Activated CD4-positive, alpha-beta T cell treated with anti-CD3 and anti-CD28 coated beads, Interleukin-2, amount 10 ng/mL, durations not matched to agents 7 days and 5 days (primary cell): Measurements from ENCODE around the gene SDC1. TPM values are rescaled to one million over a fixed set of nuclear protein-coding genes. Genes with fewer than 3 reads are reported as not detected.
"Not testable (repeated sequence)": the region's sequence is repeated elsewhere in the genome, so short reads cannot be mapped to it uniquely, and the experiment has no call there.

ENCODE experiments used
- CTCF ChIA-PET: fragments of 350-600 bp; sonication (Branson Sonifier 250); formaldehyde crosslinking; loops from one replicate; lab custom pipeline; 2021; ENCODE audit warnings: antibody characterized with exemption; lab: Charles Lee
- POLR2A ChIA-PET: fragments of 350-600 bp; sonication (Branson Sonifier 250); formaldehyde crosslinking; loops from one replicate; lab custom pipeline; 2021; ENCODE audit warnings: antibody characterized with exemption; lab: Charles Lee
- DNase-seq: peaks from one replicate; pipeline ENCODE4 v3.0.0-alpha.2; 2020
- H3K27ac Mint-ChIP-seq: one replicate; pipeline ENCODE4 v1.8.0; 2021; ENCODE audit warnings: mild to moderate bottlenecking, moderate library complexity, mixed read lengths
- H3K27me3 Mint-ChIP-seq: one replicate; pipeline ENCODE4 v1.8.0; 2021; ENCODE audit warnings: mixed read lengths
- H3K36me3 Mint-ChIP-seq: one replicate; pipeline ENCODE4 v1.8.0; 2021; ENCODE audit warnings: low read depth, mixed read lengths
- H3K4me1 Mint-ChIP-seq: one replicate; pipeline ENCODE4 v1.8.0; 2021; ENCODE audit warnings: mixed read lengths
- H3K4me3 Mint-ChIP-seq: one replicate; pipeline ENCODE4 v1.8.0; 2021; ENCODE audit warnings: mild to moderate bottlenecking, moderate library complexity, mixed read lengths
- H3K9me3 Mint-ChIP-seq: one replicate; pipeline ENCODE4 v1.8.0; 2021; ENCODE audit warnings: mixed read lengths
- total RNA-seq, 2 experiments: library from RNA; stranded (reverse); gene quantifications; one replicate each; pipeline ENCODE4 v1.2.3, GENCODE V29; 2021

The SDC1 gene
- total RNA-seq, 2 experiments from 2014 or later, result 0.19 TPM; not detected in 1

- CTCF ChIA-PET, result no interaction called here
- H3K4me3 Mint-ChIP-seq, result no peak overlapping the region
- no peaks in the 10 kb centered on the region for H3K9me3 Mint-ChIP-seq
- H3K27ac Mint-ChIP-seq, result no peak overlapping the region
- no peaks in the 10 kb centered on the region for H3K4me1 Mint-ChIP-seq
- H3K36me3 Mint-ChIP-seq, result no peaks in the 10 kb centered on the region
- POLR2A ChIA-PET, result no interaction called here
- no peaks in the 10 kb centered on the region for H3K27me3 Mint-ChIP-seq
- no peak for DNase-seq
Measured at GRCh38 chr2:20198001-20198400, 26.9 kb downstream of the SDC1 start.

GRCh38 chr2:20197192-20197591, 27.7 kb downstream of the SDC1 start:
- no peak overlapping the region for H3K27ac Mint-ChIP-seq
- ChIA-PET CTCF (no interaction called here), POLR2A (no interaction called here)
- H3K9me3 Mint-ChIP-seq, result no peaks in the 10 kb centered on the region
- no peaks in the 10 kb centered on the region for H3K4me1 Mint-ChIP-seq
- no peak for DNase-seq
- H3K36me3 Mint-ChIP-seq, result no peaks in the 10 kb centered on the region
- H3K27me3 Mint-ChIP-seq, result no peaks in the 10 kb centered on the region
- H3K4me3 Mint-ChIP-seq, result no peak overlapping the region

- CTCF ChIA-PET, result no interaction called here
- POLR2A ChIA-PET, result no interaction called here
- no peak overlapping the region for H3K27ac Mint-ChIP-seq
- H3K9me3 Mint-ChIP-seq, result no peaks in the 10 kb centered on the region
- DNase-seq, result no peak
- H3K4me3 Mint-ChIP-seq, result no peak overlapping the region
- no peaks in the 10 kb centered on the region for H3K27me3 Mint-ChIP-seq
- H3K4me1 Mint-ChIP-seq, result no peaks in the 10 kb centered on the region
- H3K36me3 Mint-ChIP-seq, result no peaks in the 10 kb centered on the region
Measured at GRCh38 chr2:20196657-20197161, 28.2 kb downstream of the SDC1 start.

- ChIA-PET CTCF (no interaction called here), POLR2A (no interaction called here)
- Mint-ChIP-seq H3K4me1 (no peaks in the 10 kb centered on the region), H3K4me3 (no peak overlapping the region), H3K9me3 (no peaks in the 10 kb centered on the region), H3K36me3 (no peaks in the 10 kb centered on the region), H3K27me3 (no peaks in the 10 kb centered on the region), H3K27ac (no peak overlapping the region)
- DNase-seq, result no peak
Measured at GRCh38 chr2:20196053-20196656, 28.8 kb downstream of the SDC1 start.

GRCh38 chr2:20195431-20196033, 29.4 kb downstream of the SDC1 start:
- CTCF ChIA-PET, result no interaction called here
- DNase-seq, result no peak
- POLR2A ChIA-PET, result no interaction called here
- H3K27me3 Mint-ChIP-seq, result no peaks in the 10 kb centered on the region
- H3K4me3 Mint-ChIP-seq, result no peak overlapping the region
- H3K27ac Mint-ChIP-seq, result no peak overlapping the region
- no peaks in the 10 kb centered on the region for H3K9me3 Mint-ChIP-seq
- H3K4me1 Mint-ChIP-seq, result no peaks in the 10 kb centered on the region
- no peaks in the 10 kb centered on the region for H3K36me3 Mint-ChIP-seq

- H3K27ac Mint-ChIP-seq, H3K9me3 Mint-ChIP-seq, DNase-seq, H3K4me3 Mint-ChIP-seq, CTCF ChIA-PET, H3K36me3 Mint-ChIP-seq, POLR2A ChIA-PET, H3K27me3 Mint-ChIP-seq, H3K4me1 Mint-ChIP-seq: not testable (repeated sequence)
Measured at GRCh38 chr2:20195016-20195411, 29.9 kb downstream of the SDC1 start.

DNA sequence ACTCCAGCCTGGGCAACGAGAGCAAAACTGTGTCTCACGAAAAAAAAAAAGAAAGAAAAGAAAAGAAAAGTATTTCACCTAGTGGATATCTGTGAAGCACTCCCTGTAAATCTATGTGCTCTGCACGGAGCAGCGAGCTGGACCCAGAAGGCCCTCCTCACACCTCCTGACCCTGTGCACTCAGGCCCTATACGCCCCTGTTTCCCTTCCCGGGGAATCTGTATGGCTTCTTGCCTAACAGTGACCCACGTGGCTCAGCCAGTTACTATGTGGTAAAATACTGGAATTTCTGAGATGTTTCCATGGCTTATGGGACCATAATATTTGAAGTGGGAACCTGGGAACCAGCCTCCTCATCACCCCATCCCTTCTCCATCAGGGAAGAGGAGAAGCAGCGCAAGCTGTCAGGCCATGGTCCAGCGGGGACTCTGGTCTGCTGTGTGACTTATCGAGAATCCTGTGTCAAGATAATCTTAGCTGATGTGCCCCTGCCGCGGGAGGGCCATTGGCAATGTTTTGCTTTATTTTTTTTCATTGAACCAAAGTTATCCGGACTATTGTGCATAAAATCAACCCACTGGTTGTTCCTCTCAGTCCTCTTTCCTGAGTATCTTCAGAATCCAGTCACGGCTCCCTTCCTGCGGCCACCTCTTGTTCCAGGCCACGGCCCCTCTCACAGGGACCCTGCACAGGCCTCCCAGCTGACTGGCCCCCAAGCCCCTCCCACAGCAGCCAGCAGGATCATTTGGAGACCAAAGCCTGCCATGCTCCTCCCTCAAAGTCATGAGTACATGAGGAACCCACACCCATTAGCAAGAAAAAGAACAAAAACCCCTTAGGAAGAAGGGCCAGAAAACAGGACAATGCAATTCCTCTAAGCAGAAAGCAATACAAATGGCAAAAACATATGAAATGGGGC, 30.6 kb downstream of the SDC1 start:
- no peaks in the 10 kb centered on the region for H3K4me1 Mint-ChIP-seq
- no peaks in the 10 kb centered on the region for H3K27me3 Mint-ChIP-seq
- no peaks in the 10 kb centered on the region for H3K9me3 Mint-ChIP-seq
- H3K36me3 Mint-ChIP-seq, result no peaks in the 10 kb centered on the region
- POLR2A ChIA-PET, result no interaction called here
- no peak overlapping the region for H3K4me3 Mint-ChIP-seq
- CTCF ChIA-PET, result no interaction called here
- H3K27ac Mint-ChIP-seq, result no peak overlapping the region
- no peak for DNase-seq

- ChIA-PET CTCF (no interaction called here), POLR2A (no interaction called here)
- no peak overlapping the region for H3K4me3 Mint-ChIP-seq
Measured at GRCh38 chr2:20193185-20193584, 31.7 kb downstream of the SDC1 start.

GRCh38 chr2:20192781-20193180, 32.1 kb downstream of the SDC1 start:
- Mint-ChIP-seq H3K27ac (no peak overlapping the region), H3K27me3 (no peaks in the 10 kb centered on the region), H3K9me3 (no peaks in the 10 kb centered on the region), H3K4me3 (no peak overlapping the region), H3K4me1 (no peaks in the 10 kb centered on the region), H3K36me3 (no peaks in the 10 kb centered on the region)
- POLR2A ChIA-PET, result no interaction called here
- DNase-seq, result no peak
- CTCF ChIA-PET, result interaction anchor here (0.6 kb wide), 1 partner anchor 84 kb away, joined by 3 read pairs; no protein-coding TSS in a partner anchor

More at GRCh38 chr2:20193185-20193584, 31.7 kb downstream of the SDC1 start:
- Mint-ChIP-seq H3K27ac (no peak overlapping the region), H3K4me1 (no peaks in the 10 kb centered on the region), H3K36me3 (no peaks in the 10 kb centered on the region), H3K27me3 (no peaks in the 10 kb centered on the region), H3K9me3 (no peaks in the 10 kb centered on the region)
- no peak for DNase-seq

DNA sequence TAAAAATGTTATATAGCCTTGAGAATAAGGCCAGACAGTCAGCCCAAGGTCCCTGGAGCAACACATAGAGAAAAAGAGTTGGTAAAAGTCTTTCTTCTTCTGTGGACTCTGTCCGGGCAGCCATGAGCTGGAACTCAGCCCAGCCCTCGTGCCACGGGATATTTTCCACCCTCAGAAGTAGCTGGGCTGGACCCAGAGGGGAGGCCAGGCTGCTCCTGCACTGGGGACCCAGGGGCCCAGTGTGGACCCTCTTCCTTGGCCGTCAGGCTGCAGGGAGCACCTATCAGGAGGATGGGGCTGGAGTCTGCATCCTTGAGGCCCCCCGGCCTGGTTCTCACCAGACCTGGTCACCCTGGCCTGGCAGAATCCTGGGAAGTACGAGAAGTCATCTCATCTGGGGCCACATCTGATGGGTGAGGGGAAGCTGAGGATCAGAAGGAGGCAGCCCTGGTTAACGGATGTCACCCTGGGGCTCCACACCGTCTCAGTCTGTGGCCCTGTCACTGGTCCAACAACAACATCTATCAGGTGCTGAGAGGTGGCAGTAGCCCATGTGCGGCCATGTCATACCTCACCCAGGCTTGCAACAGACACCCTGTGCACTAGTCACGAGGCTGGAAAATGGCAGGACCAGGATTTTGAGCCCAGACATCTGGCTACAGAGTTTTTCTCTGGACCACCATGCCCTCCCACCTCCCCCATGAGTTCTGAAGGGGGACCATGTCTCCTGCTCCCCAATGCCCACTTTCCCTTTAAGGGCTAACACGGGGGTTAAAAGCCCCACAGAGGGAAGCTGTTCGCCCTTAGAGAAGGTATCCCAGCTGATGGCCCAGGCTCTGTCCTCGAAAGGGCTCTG, 33.0 kb downstream of the SDC1 start:
- Mint-ChIP-seq H3K9me3 (no peaks in the 10 kb centered on the region), H3K4me3 (no peak overlapping the region), H3K4me1 (no peaks in the 10 kb centered on the region), H3K27ac (no peak overlapping the region), H3K27me3 (no peaks in the 10 kb centered on the region), H3K36me3 (no peaks in the 10 kb centered on the region)
- ChIA-PET CTCF (interaction anchor here (0.6 kb wide), 1 partner anchor 83 kb away, joined by 3 read pairs; no protein-coding TSS in a partner anchor), POLR2A (no interaction called here)
- no peak for DNase-seq

DNA sequence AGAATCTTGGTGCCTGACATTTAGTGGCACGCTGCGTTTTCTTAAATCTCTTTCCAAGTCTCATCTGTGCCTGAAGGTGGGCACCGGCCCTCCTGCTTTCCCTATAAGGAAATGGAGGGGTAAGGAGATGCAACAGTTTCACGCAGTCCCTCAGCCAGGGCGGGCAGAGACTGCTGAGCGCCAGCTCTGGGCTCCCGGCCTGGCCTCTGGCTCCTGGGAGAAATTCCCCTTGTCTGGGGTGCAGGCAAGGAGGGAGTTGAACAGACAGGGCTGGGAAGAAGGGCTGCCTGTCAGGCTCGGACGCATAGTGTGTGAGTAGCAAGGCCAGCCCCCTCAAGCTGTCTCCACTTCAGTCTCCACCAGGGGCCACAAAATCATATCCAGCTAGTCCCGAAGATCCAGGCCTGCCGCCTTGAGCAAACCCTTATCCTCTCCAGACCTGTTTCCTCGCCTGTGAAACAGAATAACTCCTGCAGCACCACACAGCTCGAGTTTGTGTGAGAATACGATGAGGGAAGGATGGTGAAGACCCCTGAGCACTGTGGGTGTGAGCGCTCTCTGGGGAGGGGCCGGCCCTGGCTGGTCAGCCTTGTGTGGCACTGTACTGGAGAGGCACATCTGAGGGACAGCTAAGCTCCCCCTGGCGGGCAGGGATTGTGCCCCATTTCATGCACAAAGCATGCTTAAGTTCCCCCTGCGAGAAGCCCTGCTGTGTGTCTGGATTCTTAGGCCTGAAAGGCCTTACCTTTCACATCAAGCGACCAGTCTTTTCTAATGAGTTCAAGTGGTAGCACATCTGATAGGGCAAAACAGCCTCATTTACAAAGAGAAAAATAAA, 33.8 kb downstream of the SDC1 start:
- CTCF ChIA-PET, result no interaction called here
- H3K27me3 Mint-ChIP-seq, result no peaks in the 10 kb centered on the region

GRCh38 chr2:20190170-20190569, 34.8 kb downstream of the SDC1 start:
- Mint-ChIP-seq H3K4me1 (no peaks in the 10 kb centered on the region), H3K27ac (no peak overlapping the region), H3K4me3 (no peak overlapping the region), H3K27me3 (no peaks in the 10 kb centered on the region), H3K9me3 (no peaks in the 10 kb centered on the region), H3K36me3 (no peaks in the 10 kb centered on the region)
- CTCF ChIA-PET, result interaction anchor here (1.4 kb wide), 1 partner anchor 21 kb away, joined by 5 read pairs; no protein-coding TSS in a partner anchor
- no peak for DNase-seq
- POLR2A ChIA-PET, result no interaction called here

More for the DNA sequence above, 33.8 kb downstream of the SDC1 start:
- no peak for DNase-seq
- no peak overlapping the region for H3K4me3 Mint-ChIP-seq
- H3K36me3 Mint-ChIP-seq, result no peaks in the 10 kb centered on the region
- no peaks in the 10 kb centered on the region for H3K4me1 Mint-ChIP-seq
- H3K27ac Mint-ChIP-seq, result no peak overlapping the region
- H3K9me3 Mint-ChIP-seq, result no peaks in the 10 kb centered on the region
- POLR2A ChIA-PET, result no interaction called here
